Natural killer cell treated with Interleukin-12 subunit alpha and Interleukin-12 subunit beta and Interleukin-15 and Interleukin-18, amount 100 ng/mL, for 72 hours (primary cell): Measurements from ENCODE around the gene TMEM236. TPM values are rescaled to one million over a fixed set of nuclear protein-coding genes. Genes with fewer than 3 reads are reported as not detected.
"Not testable (repeated sequence)": the region's sequence is repeated elsewhere in the genome, so short reads cannot be mapped to it uniquely, and the experiment has no call there.

Experiments used
- ATAC-seq, 2 donors: fragments of 150-1000 bp; cut with Tn5 transposase in 1 of 2; sonication (Bioruptor Pico), chemical (Tn5 transposase) in 1 of 2; 2 replicates each; pipeline ENCODE4 v1.10.0; 2021
- DNase-seq: peaks from one replicate; pipeline ENCODE4 v3.0.0; 2022; ENCODE audit warnings: low spot score
- H3K27ac Mint-ChIP-seq, 2 donors: 1 replicate in 1 of 2; 2 replicates in 1 of 2; pipeline ENCODE4 v1.8.0; 2022; ENCODE audit warnings: mixed read lengths in 2 of 2, mild to moderate bottlenecking in 1 of 2, moderate library complexity in 1 of 2
- H3K27me3 Mint-ChIP-seq, 2 donors: 1 replicate in 1 of 2; 2 replicates in 1 of 2; pipeline ENCODE4 v1.8.0; 2022; ENCODE audit warnings: mixed read lengths in 2 of 2
- H3K36me3 Mint-ChIP-seq: one replicate; pipeline ENCODE4 v1.8.0; 2022; ENCODE audit warnings: mixed read lengths
- H3K4me1 Mint-ChIP-seq, 2 donors: 1 replicate in 1 of 2; 2 replicates in 1 of 2; pipeline ENCODE4 v1.8.0; 2022; ENCODE audit warnings: low read depth in 2 of 2, mixed read lengths in 2 of 2, mild to moderate bottlenecking in 1 of 2
- H3K4me3 Mint-ChIP-seq: one replicate; pipeline ENCODE4 v1.8.0; 2022; ENCODE audit warnings: mixed read lengths
- H3K9me3 Mint-ChIP-seq: 2 replicates; pipeline ENCODE4 v1.8.0; 2022; ENCODE audit warnings: mixed read lengths
- total RNA-seq, 2 donors: library from RNA; stranded (reverse); gene quantifications; one replicate each; pipeline ENCODE4 v1.2.3, GENCODE V29; 2022

The TMEM236 gene, protein sequence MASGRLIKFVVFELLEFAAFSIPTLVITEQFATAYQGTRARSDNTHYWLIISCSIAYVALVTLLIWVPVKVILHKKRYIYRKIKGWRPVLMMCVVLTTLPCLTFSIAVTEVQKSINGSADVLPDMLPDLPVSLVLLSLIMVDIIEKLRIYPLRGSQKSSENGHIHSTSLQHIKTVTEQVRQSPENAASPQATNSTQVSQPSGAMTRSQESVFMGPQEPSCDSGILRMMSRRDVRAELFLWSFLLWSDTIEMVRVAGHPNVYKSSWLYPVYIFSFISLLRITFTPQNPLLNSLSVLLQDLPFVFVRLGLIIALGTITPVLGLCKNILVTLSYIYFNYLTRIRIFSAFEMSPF
- total RNA-seq, result under 1 TPM; 0.10 to 0.11 TPM

DNA sequence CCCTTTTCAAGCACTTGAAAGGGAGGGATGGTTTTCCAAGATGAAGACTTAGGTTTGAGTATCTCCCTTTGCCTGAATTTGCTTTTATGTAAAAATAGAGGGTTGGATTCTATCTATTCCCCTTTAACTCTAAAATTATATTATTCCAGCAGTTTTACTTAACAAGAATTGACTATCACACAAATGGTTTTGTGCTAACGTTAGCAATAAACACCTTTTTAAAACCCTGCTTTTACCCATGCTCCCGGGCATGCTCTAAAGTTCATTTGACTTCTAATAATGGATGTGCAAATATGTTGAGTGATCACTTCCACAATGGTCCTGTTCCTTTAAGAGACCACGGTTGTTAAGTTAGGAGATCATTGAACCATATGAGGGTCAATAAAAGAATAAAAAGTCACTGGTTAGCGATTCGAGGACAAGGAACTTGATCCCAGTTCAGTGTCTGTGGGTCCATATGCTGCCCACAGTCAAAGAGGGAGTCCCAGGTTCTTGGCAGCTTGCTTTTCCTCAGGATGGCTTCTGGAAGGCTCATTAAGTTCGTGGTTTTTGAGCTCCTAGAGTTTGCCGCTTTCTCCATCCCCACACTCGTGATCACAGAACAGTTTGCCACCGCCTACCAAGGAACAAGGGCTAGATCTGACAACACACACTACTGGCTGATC lies at the start of gene TMEM236:
Gene TMEM236, plus strand, starts transcription at position 421 of the 665 bp plus-strand sequence. Its CDS starts 95 bp downstream, at position 516.
- Mint-ChIP-seq H3K36me3 (no peaks in the 10 kb centered on the region), H3K4me1 (peaks cover 5% of the 10 kb centered on the region in 2 donors), H3K9me3 (no peaks in the 10 kb centered on the region), H3K27me3 (no peaks in the 10 kb centered on the region), H3K27ac (no peak within 1 kb of the TSS), H3K4me3 (no peak within 1 kb of the TSS)
- DNase-seq (no peak), ATAC-seq (no peak)

DNA sequence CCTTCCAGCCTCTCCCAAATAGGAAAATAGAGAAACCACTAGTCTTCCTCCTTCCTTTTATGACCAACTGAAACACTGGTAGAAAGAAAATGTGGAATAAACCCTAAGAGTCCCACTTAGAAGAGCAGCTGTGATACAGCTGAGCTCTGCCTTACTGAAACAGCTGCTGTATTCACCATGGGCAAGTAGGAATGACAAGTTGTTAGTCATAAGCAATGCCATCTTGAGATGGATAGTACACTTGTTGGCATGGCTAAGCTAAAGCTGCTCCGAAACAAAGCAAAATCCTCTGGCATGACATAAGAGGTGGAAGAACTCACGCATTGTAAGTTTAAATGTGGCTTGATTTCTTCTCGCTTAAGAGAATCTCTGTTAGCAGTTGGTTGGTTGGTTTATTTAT lies 48.3 kb upstream of the TMEM236 start:
- ATAC-seq, result no peak
- DNase-seq, result no peak
- Mint-ChIP-seq H3K9me3 (no peaks in the 10 kb centered on the region), H3K4me1 (no peaks in the 10 kb centered on the region), H3K27ac (no peak overlapping the region), H3K36me3 (no peaks in the 10 kb centered on the region), H3K27me3 (no peaks in the 10 kb centered on the region), H3K4me3 (no peak overlapping the region)

DNA sequence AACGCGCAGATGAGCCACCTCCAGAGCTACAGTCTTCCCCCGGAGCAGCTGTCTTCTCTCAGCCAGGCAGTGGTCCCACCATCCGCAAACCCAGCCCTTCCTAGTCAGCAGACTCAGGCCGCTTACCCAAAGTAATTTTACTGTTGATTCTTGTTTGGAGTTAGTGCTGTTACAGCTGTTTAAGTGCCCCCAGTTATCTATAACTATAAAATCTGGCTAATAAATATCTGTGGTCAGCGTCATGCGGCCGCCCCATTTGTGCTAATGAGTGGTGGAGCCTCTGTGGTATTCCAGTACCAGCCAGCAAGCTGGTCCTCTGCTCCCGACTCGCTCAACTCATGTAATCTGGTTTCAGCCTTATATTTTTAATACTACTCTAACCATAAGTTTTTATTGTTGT lies 43.2 kb upstream of the TMEM236 start:
- H3K27ac Mint-ChIP-seq, result no peak overlapping the region
- no peak for ATAC-seq
- no peaks in the 10 kb centered on the region for H3K27me3 Mint-ChIP-seq
- DNase-seq, result no peak
- no peak overlapping the region for H3K4me3 Mint-ChIP-seq
- no peaks in the 10 kb centered on the region for H3K36me3 Mint-ChIP-seq
- no peaks in the 10 kb centered on the region for H3K4me1 Mint-ChIP-seq
- H3K9me3 Mint-ChIP-seq, result no peaks in the 10 kb centered on the region

DNA sequence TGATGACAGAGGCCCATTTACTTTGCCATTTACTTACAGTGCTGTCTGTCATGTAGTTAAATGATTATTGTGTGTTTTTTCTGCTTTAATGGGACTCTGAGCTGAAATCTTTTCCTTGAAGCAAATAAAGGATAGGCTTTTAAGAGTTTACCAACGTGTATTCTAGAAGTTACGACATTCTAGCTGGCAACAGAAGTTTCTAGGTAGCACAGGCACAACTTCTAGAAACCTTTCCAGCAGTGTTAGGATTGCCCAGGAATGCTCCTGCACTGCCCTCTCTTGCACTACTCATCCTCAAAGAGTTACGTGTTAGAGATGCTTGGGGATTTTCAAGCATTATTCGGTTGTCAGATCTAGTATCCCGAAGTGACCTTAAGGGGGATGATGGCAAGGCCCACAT lies 42.5 kb upstream of the TMEM236 start:
- Mint-ChIP-seq H3K4me1 (no peaks in the 10 kb centered on the region), H3K27ac (no peak overlapping the region), H3K27me3 (no peaks in the 10 kb centered on the region), H3K4me3 (no peak overlapping the region), H3K9me3 (no peaks in the 10 kb centered on the region), H3K36me3 (no peaks in the 10 kb centered on the region)
- DNase-seq (no peak), ATAC-seq (no peak)

DNA sequence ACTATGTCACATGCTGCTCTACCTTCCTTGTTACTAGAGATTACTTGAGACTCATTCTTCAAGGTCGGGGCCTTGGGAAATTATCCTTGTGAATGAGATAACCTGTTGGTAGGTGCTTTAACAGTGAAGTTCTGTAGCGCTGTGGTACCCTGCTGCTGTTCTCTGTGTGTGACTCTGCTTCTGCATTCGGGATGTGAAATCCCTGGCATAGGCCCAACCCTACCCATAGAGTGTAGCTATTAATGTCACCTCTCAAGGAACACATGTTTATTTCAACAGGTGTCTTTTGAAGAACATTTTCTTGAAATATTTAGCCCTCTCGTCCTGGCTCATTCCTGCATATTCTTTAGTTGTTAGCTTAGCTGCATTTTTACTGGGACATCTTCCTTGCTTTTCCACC lies 41.8 kb upstream of the TMEM236 start:
- Mint-ChIP-seq H3K9me3 (no peaks in the 10 kb centered on the region), H3K27ac (no peak overlapping the region), H3K36me3 (no peaks in the 10 kb centered on the region)

DNA sequence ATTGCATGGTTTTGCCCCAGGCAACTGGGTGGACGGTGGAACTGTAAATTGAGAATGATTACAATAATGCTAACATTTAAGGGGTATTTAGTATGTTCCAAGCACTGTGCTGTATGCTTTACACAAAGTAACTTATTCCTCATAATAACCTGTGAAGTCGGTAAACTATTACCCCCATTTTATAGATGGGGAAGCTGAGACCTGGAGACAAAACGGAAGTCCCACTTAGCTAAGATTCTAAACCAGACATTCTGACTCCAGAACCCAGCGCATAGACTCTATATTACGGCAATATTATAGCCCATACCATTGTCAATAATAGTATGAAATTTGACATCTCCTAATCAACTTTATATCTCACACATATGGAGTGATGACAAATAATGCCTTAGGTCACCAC lies 39.9 kb upstream of the TMEM236 start:
- Mint-ChIP-seq H3K9me3 (no peaks in the 10 kb centered on the region), H3K36me3 (no peaks in the 10 kb centered on the region), H3K27ac (no peak overlapping the region), H3K4me1 (no peaks in the 10 kb centered on the region), H3K27me3 (no peaks in the 10 kb centered on the region), H3K4me3 (no peak overlapping the region)
- ATAC-seq (no peak), DNase-seq (no peak)

More for the DNA sequence above, 41.8 kb upstream of the TMEM236 start:
- Mint-ChIP-seq H3K4me1 (no peaks in the 10 kb centered on the region), H3K27me3 (no peaks in the 10 kb centered on the region), H3K4me3 (no peak overlapping the region)
- ATAC-seq (no peak), DNase-seq (no peak)

DNA sequence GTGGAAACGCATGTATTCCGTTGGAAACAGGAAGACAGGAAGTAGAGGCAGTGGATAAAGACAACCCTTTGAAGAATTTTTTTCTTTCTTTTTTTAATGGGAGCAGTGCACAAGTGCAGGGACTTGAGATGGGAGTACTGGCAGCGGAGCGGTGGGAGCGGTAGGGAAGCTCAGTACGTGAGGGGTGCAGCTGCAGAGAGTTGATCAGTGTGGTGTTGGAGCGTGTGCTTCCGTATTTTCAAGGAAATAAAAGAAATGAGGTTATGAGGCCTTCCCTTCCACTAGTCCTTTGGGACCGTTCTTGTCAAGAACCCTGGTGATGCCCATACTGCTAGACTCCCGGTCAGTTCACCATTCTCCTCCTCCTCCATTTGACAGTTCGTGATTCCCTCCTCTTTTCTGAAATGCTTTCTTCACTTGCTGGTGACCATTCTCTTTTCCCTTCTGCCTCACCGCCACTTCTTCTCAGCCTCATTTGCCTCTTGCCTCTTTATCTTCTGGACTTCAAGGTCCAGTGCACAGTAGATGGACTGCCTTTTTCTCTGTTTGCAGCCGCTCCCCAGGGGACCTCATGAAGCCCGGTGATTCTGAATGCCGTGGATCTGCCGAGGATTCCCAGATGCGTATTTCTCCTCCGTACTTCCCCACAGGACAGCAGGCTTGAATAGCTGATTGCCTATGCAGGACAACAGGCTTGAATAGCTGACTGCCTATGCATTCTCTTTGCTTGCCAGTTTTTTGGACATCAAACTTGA lies 39.1 kb upstream of the TMEM236 start:
- Mint-ChIP-seq H3K36me3 (peaks cover 5% of the 10 kb centered on the region), H3K27me3 (no peaks in the 10 kb centered on the region), H3K9me3 (no peaks in the 10 kb centered on the region), H3K4me1 (no peaks in the 10 kb centered on the region), H3K27ac (no peak overlapping the region), H3K4me3 (no peak overlapping the region)
- DNase-seq (no peak), ATAC-seq (no peak)

DNA sequence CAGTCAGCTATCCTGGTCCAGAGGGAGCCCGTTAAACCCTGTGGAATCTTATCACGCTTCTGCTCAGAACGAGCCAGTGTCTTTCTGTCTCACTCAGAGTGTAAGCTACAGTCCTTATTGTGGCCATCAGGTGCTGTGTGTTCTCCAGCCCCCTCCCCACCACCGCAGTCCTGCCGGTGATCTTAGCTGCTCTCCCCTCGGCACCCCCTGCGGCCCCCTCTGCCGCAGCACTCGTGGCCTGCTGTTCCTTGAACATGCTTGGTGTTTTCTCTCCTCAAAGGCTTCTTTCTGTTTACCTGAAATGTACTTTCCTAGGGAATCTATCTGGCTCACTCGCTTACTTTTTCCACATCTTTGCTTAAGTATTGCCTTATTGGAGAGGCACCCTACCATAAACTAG lies 38.2 kb upstream of the TMEM236 start:
- no peak overlapping the region for H3K4me3 Mint-ChIP-seq
- no peaks in the 10 kb centered on the region for H3K9me3 Mint-ChIP-seq
- no peaks in the 10 kb centered on the region for H3K4me1 Mint-ChIP-seq
- H3K27me3 Mint-ChIP-seq, result no peaks in the 10 kb centered on the region
- no peak for ATAC-seq
- H3K36me3 Mint-ChIP-seq, result peaks cover 5% of the 10 kb centered on the region
- DNase-seq, result no peak
- no peak overlapping the region for H3K27ac Mint-ChIP-seq

DNA sequence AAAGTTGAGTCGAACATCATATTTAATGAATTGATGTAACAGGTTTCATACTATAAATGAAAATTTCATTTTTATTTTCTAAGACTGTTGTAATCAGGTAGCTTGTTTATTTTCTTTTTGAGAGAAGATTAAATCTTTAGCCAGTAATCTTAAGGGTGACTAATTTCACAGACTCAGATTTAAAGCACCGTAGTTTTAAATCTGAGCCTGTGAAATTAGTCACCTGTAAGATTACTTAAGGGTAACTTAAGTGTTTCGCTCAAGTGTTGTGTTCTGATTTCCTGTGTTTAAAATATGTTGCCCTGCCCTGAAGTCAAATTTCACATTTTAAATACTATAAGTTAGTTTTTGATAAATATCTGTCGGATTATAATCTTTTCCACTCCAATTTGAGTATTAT lies 35.8 kb upstream of the TMEM236 start:
- no peak for DNase-seq
- Mint-ChIP-seq H3K36me3 (peaks cover 12% of the 10 kb centered on the region), H3K4me3 (no peak overlapping the region), H3K9me3 (no peaks in the 10 kb centered on the region), H3K4me1 (peaks cover 0 to 4% of the 10 kb centered on the region in 2 donors), H3K27me3 (no peaks in the 10 kb centered on the region), H3K27ac (no peak overlapping the region)
- no peak for ATAC-seq

DNA sequence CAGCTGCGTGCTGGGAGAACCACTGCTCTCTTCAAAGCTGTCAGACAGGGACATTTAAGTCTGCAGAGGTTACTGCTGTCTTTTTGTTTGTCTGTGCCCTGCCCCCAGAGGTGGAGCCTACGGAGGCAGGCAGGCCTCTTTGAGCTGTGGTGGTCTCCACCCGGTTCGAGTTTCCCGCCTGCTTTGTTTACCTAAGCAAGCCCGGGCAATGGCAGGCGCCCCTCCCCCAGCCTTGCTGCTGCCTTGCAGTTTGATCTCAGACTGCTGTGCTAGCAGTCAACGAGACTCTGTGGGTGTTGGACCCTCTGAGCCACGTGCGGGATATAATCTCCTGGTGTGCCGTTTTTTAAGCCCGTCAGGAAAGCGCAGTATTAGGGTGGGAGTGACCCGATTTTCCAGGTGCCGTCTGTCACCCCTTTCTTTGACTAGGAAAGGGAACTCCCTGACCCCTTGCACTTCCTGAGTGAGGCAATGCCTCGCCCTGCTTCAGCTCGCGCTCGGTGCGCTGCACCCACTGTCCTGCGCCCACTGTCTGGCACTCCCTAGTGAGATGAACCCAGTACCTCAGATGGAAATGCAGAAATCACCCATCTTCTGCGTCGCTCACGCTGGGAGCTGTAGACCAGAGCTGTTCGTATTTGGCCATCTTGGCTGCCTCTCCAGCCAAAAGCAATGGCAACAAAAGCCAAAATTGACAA lies 29.5 kb upstream of the TMEM236 start:
- DNase-seq, H3K27ac Mint-ChIP-seq, H3K4me3 Mint-ChIP-seq, ATAC-seq, H3K27me3 Mint-ChIP-seq, H3K9me3 Mint-ChIP-seq, H3K4me1 Mint-ChIP-seq: not testable (repeated sequence)
- H3K36me3 Mint-ChIP-seq, result peaks cover 16% of the 10 kb centered on the region

DNA sequence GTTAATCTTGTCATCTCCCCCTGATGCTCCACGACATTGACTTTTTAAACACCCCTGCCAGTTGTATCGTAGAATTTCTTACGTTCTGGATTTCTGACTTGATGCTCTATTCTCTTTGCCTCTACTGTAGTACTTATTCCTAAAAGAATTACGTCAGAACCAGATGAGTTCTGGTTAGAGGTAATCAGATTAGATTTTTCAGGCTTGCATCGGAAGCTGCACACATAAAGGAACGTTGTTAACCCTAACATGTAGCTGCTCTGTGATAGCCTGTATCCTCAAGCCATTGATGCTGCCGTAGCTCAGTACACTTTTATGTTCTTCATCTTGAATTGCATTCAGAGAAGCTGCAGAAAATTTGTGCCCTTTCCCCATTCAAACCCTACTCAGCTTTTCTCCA lies 26.3 kb upstream of the TMEM236 start:
- H3K27ac Mint-ChIP-seq, result no peak overlapping the region
- H3K9me3 Mint-ChIP-seq, result no peaks in the 10 kb centered on the region
- ATAC-seq, result no peak
- H3K4me1 Mint-ChIP-seq, result no peaks in the 10 kb centered on the region
- no peak overlapping the region for H3K4me3 Mint-ChIP-seq
- DNase-seq, result no peak
- peaks cover 6% of the 10 kb centered on the region for H3K36me3 Mint-ChIP-seq
- no peaks in the 10 kb centered on the region for H3K27me3 Mint-ChIP-seq

DNA sequence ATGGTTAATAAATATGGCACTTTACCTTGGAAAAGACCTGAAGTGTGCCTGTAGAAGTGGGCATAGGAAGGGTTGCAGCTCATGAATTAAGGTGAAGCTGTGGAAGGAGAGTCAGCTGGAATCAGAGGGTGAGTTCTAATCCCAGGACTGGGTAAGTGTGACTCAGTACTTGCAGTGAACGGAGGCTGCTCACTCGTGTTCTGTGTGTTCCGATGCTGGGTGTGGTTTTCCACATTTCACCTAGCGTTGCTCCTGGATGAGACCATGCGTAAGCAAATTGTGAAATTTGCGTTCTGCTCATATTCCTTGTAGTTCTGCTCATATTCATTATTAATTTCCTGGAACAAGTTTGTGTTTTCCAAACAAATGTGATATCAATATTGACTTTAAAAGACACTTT lies 22.4 kb upstream of the TMEM236 start:
- no peaks in the 10 kb centered on the region for H3K9me3 Mint-ChIP-seq
- H3K4me3 Mint-ChIP-seq, result no peak overlapping the region
- H3K36me3 Mint-ChIP-seq, result no peaks in the 10 kb centered on the region

DNA sequence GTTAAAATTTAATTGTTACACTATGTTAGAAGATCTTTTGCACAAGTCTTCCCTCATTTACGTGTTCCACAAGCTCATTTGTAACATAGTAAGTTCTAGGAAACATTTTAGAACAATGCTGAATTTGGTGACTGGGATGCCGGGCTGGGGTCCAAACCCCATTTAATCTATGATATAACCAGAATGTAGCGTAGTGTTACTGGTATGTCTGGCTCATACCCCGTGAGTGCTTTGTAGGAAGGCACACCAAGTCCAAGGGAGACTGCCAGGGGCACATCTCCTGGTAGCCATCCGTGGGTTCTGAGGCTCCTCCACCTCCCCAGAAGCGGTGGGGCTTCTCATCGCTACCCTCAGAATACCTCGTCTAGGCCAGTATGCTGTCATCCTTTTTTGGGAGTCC lies 21.3 kb upstream of the TMEM236 start:
- Mint-ChIP-seq H3K4me1 (no peaks in the 10 kb centered on the region), H3K36me3 (no peaks in the 10 kb centered on the region), H3K27ac (no peak overlapping the region), H3K4me3 (no peak overlapping the region), H3K27me3 (no peaks in the 10 kb centered on the region), H3K9me3 (no peaks in the 10 kb centered on the region)
- DNase-seq (no peak), ATAC-seq (no peak)

More for the DNA sequence above, 22.4 kb upstream of the TMEM236 start:
- Mint-ChIP-seq H3K27ac (no peak overlapping the region), H3K4me1 (no peaks in the 10 kb centered on the region), H3K27me3 (no peaks in the 10 kb centered on the region)
- ATAC-seq, result no peak
- no peak for DNase-seq
